IMR-90 (cell line): ENCODE data around the gene MAP7. TPM values are rescaled to one million over a fixed set of nuclear protein-coding genes. Genes with fewer than 3 reads are reported as not detected.

ENCODE experiments used
- ATAC-seq: fragments of 200-7000 bp; cut with Tn5 transposase; 2 replicates; pipeline ENCODE4 v1.9.1; 2020; ENCODE audit warnings: low read depth, mild to moderate bottlenecking, moderate library complexity
- BruUV-seq: library from RNA; stranded (reverse); fragments of 400-500 nt; replicated peaks from 2 replicates; lab custom pipeline; 2021; lab: Mats Ljungman, UMichigan
- CTCF ChIA-PET: fragments of 300-600 bp; formaldehyde crosslinking; extraction: SDS; loops from one replicate; lab custom pipeline; 2021; ENCODE audit warnings: antibody characterized with exemption; lab: Yijun Ruan, JAX
- POLR2A ChIA-PET: fragments of 300-600 bp; sonication (Branson Sonifier 250); formaldehyde crosslinking; loops from one replicate; lab custom pipeline; 2022; ENCODE audit warnings: antibody characterized with exemption; ENCODE audit not compliant: unreplicated experiment; lab: Charles Lee
- DNase-seq: peaks from one replicate; pipeline ENCODE4 v3.0.0; 2013
- H2AFZ ChIP-seq: replicated peaks from 2 replicates; pipeline ENCODE3; 2013; ENCODE audit warnings: low read length, mild to moderate bottlenecking; ENCODE audit not compliant: poor library complexity
- H2AK5ac ChIP-seq: 2 replicates; pipeline ENCODE4 v1.6.1; 2013; ENCODE audit warnings: low read depth, low read length, inconsistent platforms
- H2AK9ac ChIP-seq: replicated peaks from 2 replicates; pipeline ENCODE3; 2013; ENCODE audit warnings: mild to moderate bottlenecking, low read depth, low read length, moderate library complexity; ENCODE audit not compliant: poor library complexity
- H2BK120ac ChIP-seq: 2 replicates; pipeline ENCODE4 v1.6.1; 2013; ENCODE audit warnings: low read depth, low read length, inconsistent platforms
- H2BK15ac ChIP-seq: 3 replicates; pipeline ENCODE4 v1.6.1; 2013; ENCODE audit warnings: low read depth, low read length, inconsistent platforms
- H2BK20ac ChIP-seq: 2 replicates; pipeline ENCODE4 v1.6.1; 2013; ENCODE audit warnings: low read depth, mild to moderate bottlenecking, inconsistent platforms, low read length, moderate library complexity
- H2BK5ac ChIP-seq: 2 replicates; pipeline ENCODE4 v1.6.1; 2013; ENCODE audit warnings: mild to moderate bottlenecking, low read depth, low read length, inconsistent platforms; ENCODE audit not compliant: poor library complexity, severe bottlenecking
- H3K14ac ChIP-seq: replicated peaks from 2 replicates; pipeline ENCODE4 v1.6.1; 2013; ENCODE audit warnings: low read depth, low read length, inconsistent platforms
- H3K18ac ChIP-seq: 2 replicates; pipeline ENCODE4 v1.6.1; 2013; ENCODE audit warnings: low read depth, low read length, control low read depth
- H3K23ac ChIP-seq: 2 replicates; pipeline ENCODE4 v1.6.1; 2013; ENCODE audit warnings: low read depth, low read length, inconsistent platforms
- H3K27ac ChIP-seq: 2 replicates; pipeline ENCODE4 v1.5.1; 2013; ENCODE audit warnings: mild to moderate bottlenecking, control low read depth, low read length; ENCODE audit not compliant: insufficient read depth
- H3K27me3 ChIP-seq: 2 replicates; pipeline ENCODE4 v1.6.1; 2013; ENCODE audit warnings: low read length; ENCODE audit not compliant: control insufficient read depth, insufficient read depth
- H3K36me3 ChIP-seq: 2 replicates; pipeline ENCODE4 v1.6.1; 2013; ENCODE audit warnings: low read length, mixed read lengths; ENCODE audit not compliant: control insufficient read depth, insufficient read depth
- H3K4ac ChIP-seq: 2 replicates; pipeline ENCODE4 v1.6.1; 2013; ENCODE audit warnings: low read depth, low read length, inconsistent platforms
- H3K4me1 ChIP-seq: 2 replicates; pipeline ENCODE4 v1.6.1; 2013; ENCODE audit warnings: low read length, mixed read lengths; ENCODE audit not compliant: control insufficient read depth, insufficient read depth
- H3K4me2 ChIP-seq: 2 replicates; pipeline ENCODE4 v1.6.1; 2013; ENCODE audit warnings: low read depth, mild to moderate bottlenecking, control low read depth, low read length, moderate library complexity
- H3K4me3 ChIP-seq: 2 replicates; pipeline ENCODE4 v1.5.1; 2013; ENCODE audit warnings: low read depth, mild to moderate bottlenecking, control low read depth, low read length, moderate library complexity; ENCODE audit not compliant: insufficient read depth
- H3K56ac ChIP-seq: 2 replicates; pipeline ENCODE4 v1.6.1; 2013; ENCODE audit warnings: low read length, inconsistent platforms; ENCODE audit not compliant: insufficient read depth; ENCODE audit errors: extremely low read depth
- H3K79me1 ChIP-seq, 2 experiments: 2 replicates each; pipeline ENCODE4 v1.6.1; 2013; ENCODE audit warnings: low read length in 2 of 2, inconsistent platforms in 1 of 2, low read depth in 1 of 2
- H3K9ac ChIP-seq: 2 replicates; pipeline ENCODE4 v1.6.1; 2013; ENCODE audit warnings: low read depth, low read length, control low read depth
- H3K9me1 ChIP-seq: 2 replicates; pipeline ENCODE4 v1.6.1; 2013; ENCODE audit warnings: low read length, inconsistent platforms; ENCODE audit not compliant: insufficient read depth
- H3K9me3 ChIP-seq: 2 replicates; pipeline ENCODE4 v1.6.1; 2013; ENCODE audit warnings: low read length; ENCODE audit not compliant: control insufficient read depth, insufficient read depth
- H4K20me1 ChIP-seq: 2 replicates; pipeline ENCODE4 v1.6.1; 2013; ENCODE audit warnings: low read length, inconsistent platforms; ENCODE audit not compliant: insufficient read depth
- H4K5ac ChIP-seq: 2 replicates; pipeline ENCODE4 v1.6.1; 2013; ENCODE audit warnings: mild to moderate bottlenecking, low read depth, low read length, control low read depth
- H4K8ac ChIP-seq, 2 experiments: 2 replicates each; pipeline ENCODE4 v1.6.1; 2013; ENCODE audit warnings: low read depth in 2 of 2, low read length in 2 of 2, control low read depth in 1 of 2, inconsistent platforms in 1 of 2
- H4K91ac ChIP-seq: 2 replicates; pipeline ENCODE4 v1.6.1; 2013; ENCODE audit warnings: low read depth, low read length, inconsistent platforms; ENCODE audit not compliant: insufficient read depth
- BHLHE40 ChIP-seq: fragments of 150-350 bp; IDR thresholded peaks from 2 replicates; pipeline ENCODE4 v1.6.1; 2016; ENCODE audit warnings: mild to moderate bottlenecking, low read depth, low read length
- CEBPB ChIP-seq: IDR thresholded peaks from 2 replicates; pipeline ENCODE4 v1.6.1; 2012; ENCODE audit warnings: low read depth, low read length, improper control_type of control experiment
- CHD1 ChIP-seq: IDR thresholded peaks from 2 replicates; pipeline ENCODE4 v1.6.1; 2012; ENCODE audit warnings: low read depth, low read length, improper control_type of control experiment
- FOS ChIP-seq: fragments of 150-350 bp; IDR thresholded peaks from 2 replicates; pipeline ENCODE4 v1.6.1; 2016; ENCODE audit warnings: low read depth, low read length
- MAFK ChIP-seq: IDR thresholded peaks from 2 replicates; pipeline ENCODE4 v1.6.1; 2012; ENCODE audit warnings: low read depth, low read length, improper control_type of control experiment
- MAZ ChIP-seq: IDR thresholded peaks from 2 replicates; pipeline ENCODE4 v1.6.1; 2012; ENCODE audit warnings: low read depth, mild to moderate bottlenecking, low read length, improper control_type of control experiment, moderate library complexity, borderline replicate concordance
- MXI1 ChIP-seq: IDR thresholded peaks from 2 replicates; pipeline ENCODE4 v1.6.1; 2012; ENCODE audit warnings: low read depth, mild to moderate bottlenecking, low read length, moderate library complexity, borderline replicate concordance
- NFE2L2 ChIP-seq: fragments of 150-350 bp; IDR thresholded peaks from 2 replicates; pipeline ENCODE4 v1.6.1; 2016; ENCODE audit warnings: low read depth, mild to moderate bottlenecking, low read length
- POLR2A ChIP-seq: IDR thresholded peaks from 2 replicates; pipeline ENCODE4 v1.6.1; 2012; ENCODE audit warnings: mild to moderate bottlenecking, low read depth, low read length
- RAD21 ChIP-seq: IDR thresholded peaks from 2 replicates; pipeline ENCODE4 v1.6.1; 2012; ENCODE audit warnings: low read length, improper control_type of control experiment
- RCOR1 ChIP-seq: IDR thresholded peaks from 2 replicates; pipeline ENCODE4 v1.6.1; 2012; ENCODE audit warnings: mild to moderate bottlenecking, low read length, improper control_type of control experiment; ENCODE audit not compliant: insufficient replicate concordance
- RFX5 ChIP-seq: IDR thresholded peaks from 2 replicates; pipeline ENCODE4 v1.8.0; 2012; ENCODE audit warnings: low read depth, mild to moderate bottlenecking, low read length, moderate library complexity
- SMC3 ChIP-seq: fragments of 150-350 bp; IDR thresholded peaks from 2 replicates; pipeline ENCODE4 v1.6.1; 2016; ENCODE audit warnings: low read depth, mild to moderate bottlenecking, antibody characterized with exemption, low read length, moderate library complexity
- WGBS, 2 experiments: methylation state at CpG; one replicate each; pipeline versions ENCODE4 v1.1.5 to v1.1.7; 2013; ENCODE audit warnings: missing lambda C conversion rate in 2 of 2; ENCODE audit not compliant: insufficient read length in 1 of 2; ENCODE audit errors: extremely low coverage in 2 of 2; 5-methylcytosine and 5-hydroxymethylcytosine counted together
- dilution Hi-C: fragments of 300-500 bp; cut with HindIII; formaldehyde crosslinking; loops from one replicate; pipeline ENCODE4 v1.14.3; 2018; ENCODE audit warnings: low sequenced_read_pairs; ENCODE audit not compliant: unreplicated experiment
- in situ Hi-C: fragments of 300-500 bp; cut with MboI; formaldehyde crosslinking; loops from 3 replicates; pipeline ENCODE4 v1.14.3; 2019; ENCODE audit warnings: low sequenced_read_pairs, inconsistent platforms, mixed read lengths
- intact Hi-C: fragments of 100-400 bp; cut with micrococcal nuclease; formaldehyde crosslinking; loops from 2 replicates; pipeline ENCODE4 v1.10.0; 2022
- polyA plus RNA-seq, 3 experiments: library from polyadenylated mRNA; depleted of rRNA; stranded (reverse); fragments of >200 nt; gene quantifications; 2 replicates each; pipeline ENCODE4 v1.2.3, GENCODE V29; 2012; ENCODE audit warnings: low replicate concordance in 1 of 3
- total RNA-seq: library from RNA; depleted of rRNA; stranded (reverse); fragments of >200 nt; gene quantifications from 2 replicates; pipeline ENCODE4 v1.2.3, GENCODE V29; 2012
- TF ChIP-seq, protein P1 (sequence below): conservative IDR thresholded peaks from 2 replicates; pipeline ENCODE4 v1.5.1; 2012; ENCODE audit warnings: mild to moderate bottlenecking, low read depth, low read length, improper control_type of control experiment
- TF ChIP-seq, protein P2 (sequence below): fragments of 150-350 bp; IDR thresholded peaks from 2 replicates; pipeline ENCODE4 v1.6.1; 2017; ENCODE audit warnings: mild to moderate bottlenecking, antibody characterized with exemption, low read length, low read depth

MAP7 gene
- total and polyA plus RNA-seq, 2 of the 4 experiments (the other 2 are of a cell fraction) = 0.19 to 0.36 TPM

DNA sequence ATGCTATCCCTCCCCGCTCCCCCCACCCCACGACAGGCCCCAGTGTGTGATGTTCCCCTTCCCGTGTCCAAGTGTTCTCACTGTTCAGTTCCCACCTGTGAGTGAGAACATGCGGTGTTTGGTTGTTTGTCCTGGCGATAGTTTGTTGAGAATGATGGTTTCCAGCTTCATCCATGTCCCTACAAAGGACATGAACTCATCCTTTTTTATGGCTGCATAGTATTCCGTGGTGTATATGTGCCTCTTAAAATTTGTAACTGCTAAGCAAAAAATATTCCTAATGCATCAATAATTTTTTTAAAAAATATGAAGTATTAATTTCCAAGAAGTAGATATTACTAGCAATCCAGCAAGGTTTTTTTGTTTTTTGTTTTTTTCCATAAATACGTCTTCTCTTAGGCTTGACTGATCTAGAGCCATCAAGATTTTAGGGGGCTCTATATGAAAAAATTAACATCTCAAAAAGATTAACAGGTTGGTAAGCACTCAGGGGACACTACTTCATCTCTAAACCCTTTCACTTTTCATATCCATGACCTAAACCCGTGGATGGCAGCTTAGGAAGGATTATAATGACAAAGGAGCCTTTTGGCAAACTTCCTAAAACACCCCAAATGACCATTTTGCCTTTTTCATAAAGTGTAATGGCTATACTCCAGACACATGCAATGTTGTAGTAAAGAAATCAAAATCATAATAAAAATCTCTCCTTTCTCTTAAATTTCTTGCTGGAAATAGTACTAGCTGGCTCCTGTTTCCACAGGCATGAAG is 14.2 kb downstream of the MAP7 start:
- Histone ChIP-seq H3K56ac (no peak overlapping the region), H4K8ac (no peak overlapping the region), H4K5ac (no peak overlapping the region), H3K27me3 (peaks cover 17% of the 10 kb centered on the region), H3K23ac (no peak overlapping the region), H3K4ac (no peak overlapping the region), H3K9ac (no peak overlapping the region), H4K20me1 (no peaks in the 10 kb centered on the region), H3K4me1 (no peaks in the 10 kb centered on the region), H3K27ac (no peak overlapping the region), H2BK15ac (no peak overlapping the region), H3K4me3 (no peak overlapping the region), H3K79me1 (no peaks in the 10 kb centered on the region), H3K9me3 (no peaks in the 10 kb centered on the region), H2BK5ac (no peak overlapping the region), H3K14ac (no peak overlapping the region), H3K18ac (no peak overlapping the region), H3K4me2 (no peak overlapping the region), H3K36me3 (no peaks in the 10 kb centered on the region), H4K91ac (no peak overlapping the region), H2BK20ac (no peak overlapping the region), H2BK120ac (no peak overlapping the region), H2AK5ac (no peak overlapping the region), H2AFZ (no peak overlapping the region), H2AK9ac (no peak overlapping the region), H3K9me1 (no peaks in the 10 kb centered on the region)
- ATAC-seq (no peak), DNase-seq (no peak)
- no TSS peak for BruUV-seq
- no CpG with 5 or more reads among the region's 8 CpGs for WGBS, 2 experiments
- in situ Hi-C loops (loop anchor here (25.0 kb wide), 1 partner anchor 1074 kb away; no protein-coding TSS in a partner anchor), dilution Hi-C loops (no loop called here), intact Hi-C loops (no loop called here)
- ChIA-PET CTCF (interaction anchor here (2.0 kb wide), 1 partner anchor 11 kb away, joined by 7 read pairs; no protein-coding TSS in a partner anchor), POLR2A (no interaction called here)
- TF ChIP-seq NFE2L2 (no peak), RFX5 (no peak), BHLHE40 (no peak), FOS (no peak), SMC3 (no peak), MXI1 (no peak), MAZ (no peak), CHD1 (no peak), RCOR1 (no peak), MAFK (no peak), POLR2A (no peak), CEBPB (no peak), RAD21 (no peak)
- TF ChIP-seq, protein P1, sequence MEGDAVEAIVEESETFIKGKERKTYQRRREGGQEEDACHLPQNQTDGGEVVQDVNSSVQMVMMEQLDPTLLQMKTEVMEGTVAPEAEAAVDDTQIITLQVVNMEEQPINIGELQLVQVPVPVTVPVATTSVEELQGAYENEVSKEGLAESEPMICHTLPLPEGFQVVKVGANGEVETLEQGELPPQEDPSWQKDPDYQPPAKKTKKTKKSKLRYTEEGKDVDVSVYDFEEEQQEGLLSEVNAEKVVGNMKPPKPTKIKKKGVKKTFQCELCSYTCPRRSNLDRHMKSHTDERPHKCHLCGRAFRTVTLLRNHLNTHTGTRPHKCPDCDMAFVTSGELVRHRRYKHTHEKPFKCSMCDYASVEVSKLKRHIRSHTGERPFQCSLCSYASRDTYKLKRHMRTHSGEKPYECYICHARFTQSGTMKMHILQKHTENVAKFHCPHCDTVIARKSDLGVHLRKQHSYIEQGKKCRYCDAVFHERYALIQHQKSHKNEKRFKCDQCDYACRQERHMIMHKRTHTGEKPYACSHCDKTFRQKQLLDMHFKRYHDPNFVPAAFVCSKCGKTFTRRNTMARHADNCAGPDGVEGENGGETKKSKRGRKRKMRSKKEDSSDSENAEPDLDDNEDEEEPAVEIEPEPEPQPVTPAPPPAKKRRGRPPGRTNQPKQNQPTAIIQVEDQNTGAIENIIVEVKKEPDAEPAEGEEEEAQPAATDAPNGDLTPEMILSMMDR = no peak
- TF ChIP-seq, protein P2, sequence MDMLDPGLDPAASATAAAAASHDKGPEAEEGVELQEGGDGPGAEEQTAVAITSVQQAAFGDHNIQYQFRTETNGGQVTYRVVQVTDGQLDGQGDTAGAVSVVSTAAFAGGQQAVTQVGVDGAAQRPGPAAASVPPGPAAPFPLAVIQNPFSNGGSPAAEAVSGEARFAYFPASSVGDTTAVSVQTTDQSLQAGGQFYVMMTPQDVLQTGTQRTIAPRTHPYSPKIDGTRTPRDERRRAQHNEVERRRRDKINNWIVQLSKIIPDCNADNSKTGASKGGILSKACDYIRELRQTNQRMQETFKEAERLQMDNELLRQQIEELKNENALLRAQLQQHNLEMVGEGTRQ = no peak
